AG04449 (cell line): Measurements from ENCODE around the gene ACADM.

Experiments
- CTCF ChIA-PET: fragments of 350-600 bp; formaldehyde crosslinking; extraction: SDS; loops from one replicate; lab custom pipeline; 2021; ENCODE audit warnings: antibody characterized with exemption; lab: Yijun Ruan, JAX
- POLR2A ChIA-PET: fragments of 400-600, 350-600 bp; formaldehyde crosslinking; extraction: SDS; loops from one replicate; lab custom pipeline; 2020; ENCODE audit warnings: antibody characterized with exemption, inconsistent platforms; lab: Yijun Ruan, JAX
- DNase-seq: peaks from one replicate; pipeline ENCODE4 v3.0.0-alpha.2; 2010; ENCODE audit warnings: low read depth, low spot score
- H3K4me3 ChIP-seq: 2 replicates; pipeline ENCODE4 v1.5.1; 2011; ENCODE audit warnings: low read depth, mild to moderate bottlenecking, control low read depth, low read length
- CTCF ChIP-seq: IDR thresholded peaks from one replicate; pipeline ENCODE4 v1.5.1; 2011; ENCODE audit warnings: mild to moderate bottlenecking, moderate library complexity, low read length, control low read depth, inconsistent platforms; ENCODE audit not compliant: insufficient read depth; ENCODE audit errors: missing control alignments

Gene ACADM

GRCh38 chr1:75730432-75730831, 5.9 kb downstream of the ACADM start:
- no peak overlapping the region for H3K4me3 ChIP-seq
- TF ChIP-seq CTCF, result no peak
- DNase-seq, result no peak
- ChIA-PET CTCF (no interaction called here), POLR2A (no interaction called here)

- no peak overlapping the region for H3K4me3 ChIP-seq
- POLR2A ChIA-PET, result interaction anchor here (1.0 to 1.6 kb wide), 2 partner anchors 32 to 54 kb away, joined by 4 read pairs; partner anchors contain the start of gene RABGGTB
- no peak for TF ChIP-seq CTCF
- DNase-seq, result no peak
- CTCF ChIA-PET, result no interaction called here
These were observed 7.4 kb downstream of the ACADM start for GRCh38 chr1:75731881-75732280.

DNA sequence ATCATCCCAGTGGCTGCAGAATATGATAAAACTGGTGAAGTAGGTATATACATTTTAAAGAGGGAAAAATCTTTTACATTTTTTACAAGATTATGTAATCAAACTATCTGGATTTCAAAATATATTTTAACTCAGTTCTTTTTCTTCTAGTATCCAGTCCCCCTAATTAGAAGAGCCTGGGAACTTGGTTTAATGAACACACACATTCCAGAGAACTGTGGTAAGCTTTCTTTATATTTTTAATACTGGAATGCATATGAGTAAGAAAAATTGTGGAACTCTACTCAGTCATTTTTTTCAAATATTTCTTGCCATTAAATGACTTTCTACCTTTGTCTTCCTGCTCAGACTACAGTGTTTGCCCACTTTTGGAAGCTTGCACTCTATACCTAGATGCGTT, 8.2 kb downstream of the ACADM start:
- CTCF ChIA-PET, result no interaction called here
- no peak for DNase-seq
- TF ChIP-seq CTCF, result no peak
- POLR2A ChIA-PET, result interaction anchor here (1.0 to 1.6 kb wide), 2 partner anchors 31 to 53 kb away, joined by 4 read pairs; partner anchors contain the start of gene RABGGTB
- H3K4me3 ChIP-seq, result no peak overlapping the region

GRCh38 chr1:75733661-75734060, 9.2 kb downstream of the ACADM start:
- CTCF ChIA-PET, result no interaction called here
- no peak for TF ChIP-seq CTCF
- POLR2A ChIA-PET, result interaction anchor here (1.6 kb wide), 1 partner anchor 52 kb away, joined by 4 read pairs; the partner anchor contains the start of gene RABGGTB
- H3K4me3 ChIP-seq, result no peak overlapping the region
- no peak for DNase-seq

GRCh38 chr1:75736016-75736415, 11.5 kb downstream of the ACADM start:
- CTCF ChIA-PET, result no interaction called here
- POLR2A ChIA-PET, result no interaction called here
- no peak overlapping the region for H3K4me3 ChIP-seq
- no peak for DNase-seq
- no peak for TF ChIP-seq CTCF

DNA sequence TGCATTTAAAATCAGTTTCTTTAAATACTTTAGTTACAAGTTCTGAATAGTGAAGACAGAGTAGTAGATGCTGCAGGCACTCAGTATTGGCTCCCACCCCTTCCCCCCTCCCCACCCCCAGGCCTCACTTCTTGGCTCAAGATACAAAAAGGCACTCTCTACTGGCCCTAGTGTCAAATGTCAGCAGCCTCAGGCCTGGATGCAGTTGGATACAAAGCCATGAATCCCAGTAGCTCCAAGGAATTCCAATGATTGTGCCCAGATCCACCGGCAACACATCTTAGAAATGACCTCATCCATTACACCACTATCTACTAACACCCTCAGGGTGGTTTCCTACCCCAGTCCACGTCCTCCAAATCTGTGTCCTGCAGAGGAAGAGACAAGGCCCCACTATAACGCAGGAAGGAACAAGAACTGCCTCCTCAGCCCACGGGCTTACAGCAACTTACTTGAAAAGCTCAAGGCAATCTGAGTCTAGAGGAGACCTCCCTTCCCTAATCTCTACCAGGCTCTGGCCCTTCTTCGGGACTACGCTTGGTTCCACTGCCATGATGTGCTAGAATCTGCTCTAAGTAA, 17.6 kb downstream of the ACADM start:
- DNase-seq, result no peak
- ChIA-PET POLR2A (no interaction called here), CTCF (no interaction called here)
- TF ChIP-seq CTCF, result no peak
- no peak overlapping the region for H3K4me3 ChIP-seq
